DOHH2 (cell line): ENCODE measurements around the gene PDE6B.
"Not testable (repeated sequence)": the region's sequence is repeated elsewhere in the genome, so short reads cannot be mapped to it uniquely, and the experiment has no call there.

Experiments used
- H3F3A ChIP-seq: fragments of 200-600 bp; sonication (generic), shearing (Covaris generic); 2 replicates; pipeline ENCODE4 v1.6.0; 2016; ENCODE audit warnings: antibody characterized with exemption, mild to moderate bottlenecking; ENCODE audit not compliant: control insufficient read depth, insufficient read depth
- H3K27ac ChIP-seq: fragments of 200-600 bp; sonication (generic); 2 replicates; pipeline ENCODE4 v1.5.1; 2014; ENCODE audit warnings: low read depth, mild to moderate bottlenecking, low read length, moderate library complexity
- H3K27me3 ChIP-seq: fragments of 200-600 bp; sonication (generic); 2 replicates; pipeline ENCODE4 v1.6.1; 2014; ENCODE audit warnings: mild to moderate bottlenecking, low read length, mixed read lengths; ENCODE audit not compliant: control insufficient read depth
- H3K36me3 ChIP-seq: fragments of 200-600 bp; sonication (generic); 2 replicates; pipeline ENCODE4 v1.6.1; 2014; ENCODE audit warnings: mild to moderate bottlenecking, low read length, moderate library complexity, mixed read lengths; ENCODE audit not compliant: control insufficient read depth
- H3K4me1 ChIP-seq: fragments of 200-600 bp; sonication (generic); 2 replicates; pipeline ENCODE4 v1.6.1; 2014; ENCODE audit warnings: mild to moderate bottlenecking, low read length, mixed read lengths; ENCODE audit not compliant: control insufficient read depth
- H3K4me2 ChIP-seq: fragments of 200-600 bp; sonication (generic); 2 replicates; pipeline ENCODE4 v1.6.0; 2014; ENCODE audit warnings: mild to moderate bottlenecking, low read length, moderate library complexity
- H3K4me3 ChIP-seq: fragments of 200-600 bp; sonication (generic); 2 replicates; pipeline ENCODE4 v1.5.1; 2014; ENCODE audit warnings: mild to moderate bottlenecking, low read length, mixed read lengths
- H3K79me2 ChIP-seq: fragments of 200-600 bp; sonication (generic); 2 replicates; pipeline ENCODE4 v1.6.1; 2014; ENCODE audit warnings: mild to moderate bottlenecking, low read length, mixed read lengths; ENCODE audit not compliant: control insufficient read depth
- H3K9me2 ChIP-seq: fragments of 200-600 bp; sonication (generic); replicated peaks from 2 replicates; pipeline ENCODE4 v1.6.1; 2014; ENCODE audit warnings: mild to moderate bottlenecking, low read length, mixed read lengths; ENCODE audit not compliant: control insufficient read depth
- H3K9me3 ChIP-seq: fragments of 200-600 bp; sonication (generic); 2 replicates; pipeline ENCODE4 v1.6.1; 2014; ENCODE audit warnings: antibody characterized with exemption, low read length, mixed read lengths; ENCODE audit not compliant: control insufficient read depth, insufficient read depth
- H4K20me1 ChIP-seq: fragments of 200-600 bp; sonication (generic); 2 replicates; pipeline ENCODE4 v1.6.0; 2014; ENCODE audit warnings: low read depth, mild to moderate bottlenecking, antibody characterized with exemption, low read length, moderate library complexity; ENCODE audit not compliant: control insufficient read depth, insufficient read depth
- CTCF ChIP-seq: fragments of 200-600 bp; sonication (generic); IDR thresholded peaks from one replicate; pipeline ENCODE4 v1.5.1; 2014; ENCODE audit warnings: antibody characterized with exemption, mild to moderate bottlenecking, low read depth, low read length; ENCODE audit not compliant: poor library complexity, severe bottlenecking
- EZH2phosphoT487 ChIP-seq: fragments of 200-600 bp; sonication (generic); IDR thresholded peaks from 2 replicates; pipeline ENCODE4 v1.6.1; 2017; ENCODE audit warnings: borderline replicate concordance, mild to moderate bottlenecking, antibody characterized with exemption, low read length, moderate library complexity, mixed read lengths

PDE6B gene

DNA sequence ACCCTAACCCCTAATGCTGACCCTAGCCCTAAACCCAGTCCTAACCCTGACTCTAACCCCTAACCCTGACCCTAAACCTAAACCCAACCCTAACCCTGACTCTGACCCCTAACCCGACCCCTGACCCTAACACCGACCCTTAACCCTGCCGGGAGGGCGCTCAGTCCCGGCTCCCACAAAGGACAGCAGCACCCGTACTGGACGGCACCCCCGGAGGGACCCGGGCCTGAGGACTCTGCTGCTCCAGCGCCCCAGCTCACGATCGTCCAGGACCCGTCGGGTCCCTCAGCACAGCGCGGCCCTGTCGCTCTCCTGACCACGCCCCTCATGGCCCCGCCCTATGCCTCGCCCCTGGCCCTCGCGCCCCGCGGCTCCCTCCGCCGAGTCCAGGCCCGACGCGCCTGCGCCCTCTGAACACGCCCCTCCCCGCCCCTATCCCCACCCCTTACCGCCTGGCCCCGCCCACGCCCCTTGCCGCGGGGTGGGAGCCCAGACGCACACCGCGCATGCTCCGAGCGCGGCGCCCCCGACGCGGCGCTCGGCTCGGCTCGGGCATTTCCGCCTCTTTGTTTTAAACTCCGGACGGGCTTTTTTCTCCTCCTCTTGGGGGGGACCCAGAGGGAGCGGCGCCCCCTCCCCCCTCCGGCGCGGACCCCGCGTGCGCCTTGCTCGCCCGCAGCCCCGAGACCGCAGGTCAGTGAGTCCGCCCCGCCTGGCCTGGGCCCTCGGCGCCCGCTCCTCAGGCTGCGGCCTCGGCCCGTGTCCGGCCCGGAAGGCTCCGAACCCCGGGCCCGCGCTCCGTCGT, 80.1 kb downstream of the PDE6B start, which contains the start of gene PCGF3:
TSS of gene PCGF3 (plus strand) at position 555 of the 805 bp plus-strand sequence. CDS start 27,849 bp downstream, outside the sequence.
- no peak for TF ChIP-seq CTCF
- no peak for TF ChIP-seq EZH2phosphoT487
- peak within 1 kb of the TSS; percentile 98 for H3K4me3 ChIP-seq
- peak within 1 kb of the TSS; percentile 62 for H3K27ac ChIP-seq

GRCh38 chr4:706083-706633, 80.8 kb downstream of the PDE6B start:
- H3K27me3 ChIP-seq, H3K9me3 ChIP-seq, H3K9me2 ChIP-seq, H3F3A ChIP-seq: not testable (repeated sequence)
- peak overlapping the region; percentile 98 for H3K4me3 ChIP-seq
- peak overlapping the region; percentile 62 for H3K27ac ChIP-seq
- H3K4me1 ChIP-seq: peaks cover 18% of the 10 kb centered on the region
- peaks cover 10% of the 10 kb centered on the region; the same call in 1 of the 2 replicates for H4K20me1 ChIP-seq
- peak overlapping the region; percentile 81 for H3K4me2 ChIP-seq
- peaks cover 33% of the 10 kb centered on the region for H3K36me3 ChIP-seq
- peaks cover 56% of the 10 kb centered on the region for H3K79me2 ChIP-seq

More for the DNA sequence above, 80.1 kb downstream of the PDE6B start, which contains the start of gene PCGF3:
- no peaks in the 10 kb centered on the region for H3K27me3 ChIP-seq
- no peaks in the 10 kb centered on the region for H3K9me2 ChIP-seq
- no peaks in the 10 kb centered on the region for H3K9me3 ChIP-seq
- peak within 1 kb of the TSS; percentile 81 for H3K4me2 ChIP-seq
- peaks cover 29% of the 10 kb centered on the region for H3K36me3 ChIP-seq
- H3K79me2 ChIP-seq: peaks cover 49% of the 10 kb centered on the region
- H3F3A ChIP-seq: peaks cover 3% of the 10 kb centered on the region; the same call in 1 of the 2 replicates
- H3K4me1 ChIP-seq: peaks cover 25% of the 10 kb centered on the region
- H4K20me1 ChIP-seq: peaks cover 10% of the 10 kb centered on the region; the same call in 1 of the 2 replicates

DNA sequence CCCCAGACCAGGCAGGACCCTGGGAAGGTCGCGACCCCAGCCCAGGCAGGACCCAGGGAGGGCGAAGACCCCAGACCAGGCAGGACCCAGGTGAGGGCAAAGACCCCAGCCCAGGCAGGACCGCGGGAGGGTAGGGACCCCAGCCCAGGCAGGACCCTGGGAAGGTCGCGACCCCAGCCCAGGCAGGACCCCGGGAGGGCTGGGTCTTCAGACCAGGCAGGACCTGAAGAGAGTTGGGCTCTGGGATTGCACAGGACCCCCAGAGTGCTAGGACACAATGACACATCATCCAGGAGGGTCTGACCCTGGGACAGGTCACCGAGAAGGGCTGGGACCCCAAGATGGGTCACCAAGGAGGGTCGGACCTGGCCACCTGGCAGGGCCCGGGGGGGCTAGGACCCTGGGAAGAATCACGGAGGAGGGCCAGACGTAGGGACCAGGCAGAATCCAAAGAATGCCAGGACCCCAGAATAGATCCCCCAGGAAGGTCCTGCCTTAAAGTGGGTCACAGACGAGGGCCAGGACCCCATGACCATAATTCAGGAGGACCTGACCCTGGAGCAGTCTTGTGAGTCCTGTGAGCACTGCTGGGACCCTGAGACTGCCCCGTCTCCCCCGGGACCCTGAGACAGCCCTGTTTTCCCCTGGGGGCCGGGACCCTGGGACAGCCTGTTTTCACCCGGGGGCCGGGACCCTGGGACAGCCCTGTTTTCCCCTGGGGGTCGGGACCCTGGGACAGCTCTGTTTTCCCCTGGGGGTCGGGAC, 81.6 kb downstream of the PDE6B start:
- H3K36me3 ChIP-seq: peaks cover 33% of the 10 kb centered on the region
- H3K4me1 ChIP-seq: peaks cover 16% of the 10 kb centered on the region
- no peak overlapping the region for H3K27ac ChIP-seq
- H3K9me3 ChIP-seq: no peaks in the 10 kb centered on the region
- H3F3A ChIP-seq: peaks cover 3% of the 10 kb centered on the region; the same call in 1 of the 2 replicates
- TF ChIP-seq CTCF (no peak), EZH2phosphoT487 (no peak)
- H3K9me2 ChIP-seq: no peaks in the 10 kb centered on the region
- peaks cover 63% of the 10 kb centered on the region for H3K79me2 ChIP-seq
- H4K20me1 ChIP-seq: peaks cover 10% of the 10 kb centered on the region; the same call in 1 of the 2 replicates
- H3K27me3 ChIP-seq: no peaks in the 10 kb centered on the region
- peak overlapping the region; percentile 98 for H3K4me3 ChIP-seq
- peak overlapping the region; percentile 81 for H3K4me2 ChIP-seq
